SIG-M5 (cell line): Measurements from ENCODE around the gene ZNF519.
"Not testable (repeated sequence)": the region's sequence is repeated elsewhere in the genome, so short reads cannot be mapped to it uniquely, and the experiment has no call there.

Experiments
- DNase-seq: peaks from one replicate; lab custom pipeline; 2025; lab: John Stamatoyannopoulos, UW

Gene ZNF519

GRCh38 chr18:14132271-14132700 is at the start of gene ZNF519:
TSS of gene ZNF519 (minus strand) at chr18:14132435. CDS start at chr18:14132277, 158 bp downstream.
- peak; percentile 86 for DNase-seq

DNA sequence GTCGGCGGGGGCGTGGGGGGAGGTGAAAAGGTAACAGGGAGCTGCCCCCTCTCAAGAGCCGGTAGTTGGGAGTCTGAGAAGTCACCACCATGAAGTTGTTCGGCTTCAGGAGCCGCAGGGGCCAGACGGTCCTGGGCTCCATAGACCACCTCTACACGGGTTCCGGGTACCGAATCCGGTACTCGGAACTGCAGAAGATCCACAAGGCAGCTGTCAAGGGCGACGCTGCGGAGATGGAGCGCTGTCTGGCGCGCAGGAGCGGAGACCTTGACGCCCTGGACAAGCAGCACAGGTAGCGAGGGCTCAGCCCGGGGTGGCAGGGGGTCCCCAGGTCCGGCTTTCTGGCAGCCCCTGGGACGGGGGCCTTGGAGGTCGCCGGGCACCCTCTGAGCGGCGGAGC is 47.1 kb upstream of the ZNF519 start:
- DNase-seq = no peak

DNA sequence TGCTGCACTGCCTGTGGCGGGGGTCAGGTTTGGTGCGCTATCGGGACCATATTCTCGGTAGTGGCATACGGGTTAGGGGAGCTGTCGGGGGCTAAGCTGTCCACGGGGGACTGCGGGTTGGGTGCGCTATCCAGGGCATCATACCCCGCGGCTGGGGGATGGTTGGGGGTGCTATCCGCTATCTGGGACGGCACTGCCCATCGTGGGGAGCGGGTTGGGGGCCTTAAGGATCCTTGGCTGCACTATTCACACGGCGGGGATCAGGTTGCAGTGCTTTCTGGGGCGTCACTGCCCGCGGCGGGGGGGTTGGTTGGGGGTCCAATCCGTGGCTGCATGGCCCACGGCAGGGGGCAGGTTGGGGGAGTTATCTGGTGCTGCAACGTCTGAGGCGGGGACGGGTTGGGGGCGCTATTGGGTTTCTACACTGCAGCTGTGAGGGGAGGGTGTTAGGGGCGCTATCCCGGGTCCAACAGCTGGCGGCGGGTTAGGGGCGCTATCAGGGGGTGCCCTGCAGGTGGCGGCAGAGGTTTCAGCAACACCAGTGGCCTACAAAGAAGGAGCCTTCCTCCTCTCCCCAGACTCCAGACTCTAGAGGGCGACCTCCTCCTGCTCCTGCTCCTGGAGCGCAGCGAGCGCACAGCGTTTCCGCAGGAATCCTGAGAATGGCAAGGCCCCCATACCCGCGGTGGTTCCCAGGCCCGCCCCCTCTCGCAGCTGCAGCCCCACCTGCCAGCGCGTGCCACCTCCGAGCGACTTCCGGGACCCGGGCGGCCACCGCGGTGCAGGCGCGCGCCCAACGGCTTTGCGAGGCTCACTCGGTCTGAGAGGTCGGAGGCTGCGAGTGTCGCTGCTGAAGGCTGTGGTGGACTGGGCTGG is 46.3 kb upstream of the ZNF519 start:
- DNase-seq = not testable (repeated sequence)

DNA sequence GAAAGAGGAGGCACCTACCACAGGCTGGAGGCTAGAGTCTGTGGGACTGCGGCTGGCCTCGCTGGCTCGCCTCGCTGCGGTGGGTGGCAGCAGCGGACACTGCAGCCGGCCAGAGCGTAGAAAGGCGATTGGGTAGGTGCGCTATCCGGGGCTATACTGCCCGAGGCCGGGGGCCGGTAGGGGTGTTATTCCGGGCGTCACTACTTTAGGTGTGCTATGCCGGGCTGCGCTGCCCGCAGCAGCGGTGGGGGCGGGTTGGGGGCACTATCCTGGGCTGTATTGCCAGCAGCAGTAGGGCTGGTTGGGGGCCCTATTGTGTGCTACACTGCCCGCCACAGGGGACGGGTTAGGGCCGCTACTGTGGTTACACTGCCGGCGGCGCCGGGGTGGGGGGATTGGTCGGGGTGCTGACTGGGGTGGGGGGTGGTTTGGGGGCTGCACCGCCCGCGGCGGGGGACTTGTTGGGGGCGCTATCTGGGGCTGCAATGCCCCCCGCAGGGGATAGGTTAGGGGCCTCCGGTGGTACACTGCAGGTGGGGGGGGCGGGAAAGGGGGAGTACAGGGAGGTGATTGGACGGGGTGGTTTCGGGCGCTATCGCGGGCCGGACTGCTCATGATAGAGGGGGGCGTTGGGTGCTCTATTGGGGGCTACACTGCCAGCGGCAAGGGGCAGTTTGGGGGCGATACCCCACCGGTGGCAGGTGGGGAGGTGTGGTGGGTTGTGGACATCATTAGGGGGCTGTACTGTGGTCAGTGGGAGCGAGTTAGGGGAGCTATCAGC is 45.5 kb upstream of the ZNF519 start:
- DNase-seq = not testable (repeated sequence)

DNA sequence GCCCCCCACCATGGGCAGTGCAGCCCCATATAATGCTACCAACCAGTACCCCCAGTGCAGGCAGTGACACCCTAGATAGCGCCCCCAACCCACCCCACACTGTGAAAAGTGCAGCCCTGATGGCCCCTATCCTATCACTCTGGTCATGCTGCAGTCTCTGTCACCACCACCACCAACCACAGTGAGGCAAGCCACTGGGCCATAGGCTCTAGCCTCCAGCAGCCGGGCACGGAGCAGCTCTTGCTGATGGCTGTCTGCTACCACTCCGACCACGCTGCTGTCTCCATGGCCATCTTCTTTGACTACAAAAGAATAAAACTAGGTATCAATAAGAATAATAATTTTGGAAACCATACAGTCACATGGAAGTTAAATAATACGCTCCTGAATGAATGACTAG is 43.2 kb upstream of the ZNF519 start:
- DNase-seq = not testable (repeated sequence)

- DNase-seq = no peak
Observed at GRCh38 chr18:14174706-14175085, 42.5 kb upstream of the ZNF519 start.

GRCh38 chr18:14174002-14174705 is 41.9 kb upstream of the ZNF519 start:
- not testable (repeated sequence) for DNase-seq

DNA sequence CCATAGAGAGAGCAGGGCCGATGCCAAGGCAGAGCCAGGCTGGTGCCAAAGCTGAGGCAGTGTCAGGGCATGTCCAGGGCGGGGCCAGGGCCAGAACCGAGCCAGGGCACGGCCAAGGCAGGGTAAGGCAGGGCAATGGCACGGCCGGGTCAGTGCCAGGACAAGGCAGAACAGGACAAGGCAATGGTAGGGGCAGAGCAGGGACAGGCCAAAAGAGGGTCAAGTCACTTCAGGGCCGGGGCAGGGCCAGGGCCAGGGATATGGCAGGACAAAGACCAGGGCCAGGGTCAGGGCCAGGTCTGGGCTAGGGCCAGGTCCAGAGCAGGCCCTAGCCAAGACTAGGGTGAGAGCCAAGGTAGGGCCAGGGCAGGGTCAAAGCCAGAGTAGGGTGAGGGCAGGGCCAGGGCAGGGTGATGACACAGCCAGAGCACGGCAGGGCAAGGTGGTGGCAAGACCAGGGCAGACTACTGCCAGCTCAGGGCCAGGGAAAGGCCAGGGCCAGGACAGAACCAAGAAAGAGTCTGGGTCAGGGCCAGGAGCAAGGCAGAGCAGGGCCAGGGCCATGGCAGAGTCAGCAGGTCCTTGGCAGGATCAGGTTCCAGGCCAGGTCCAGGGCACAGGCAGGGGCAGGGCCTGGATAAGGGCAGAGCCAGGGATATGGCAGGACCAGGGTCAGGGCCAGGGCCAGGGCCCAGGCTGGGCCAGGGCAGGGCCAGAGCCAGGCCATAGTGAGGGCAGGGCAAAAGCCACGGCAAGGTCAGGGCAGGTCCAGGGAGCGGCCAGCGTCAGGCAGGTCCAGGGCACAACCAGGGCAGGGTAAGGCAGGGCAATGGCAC is 41.1 kb upstream of the ZNF519 start:
- not testable (repeated sequence) for DNase-seq

DNA sequence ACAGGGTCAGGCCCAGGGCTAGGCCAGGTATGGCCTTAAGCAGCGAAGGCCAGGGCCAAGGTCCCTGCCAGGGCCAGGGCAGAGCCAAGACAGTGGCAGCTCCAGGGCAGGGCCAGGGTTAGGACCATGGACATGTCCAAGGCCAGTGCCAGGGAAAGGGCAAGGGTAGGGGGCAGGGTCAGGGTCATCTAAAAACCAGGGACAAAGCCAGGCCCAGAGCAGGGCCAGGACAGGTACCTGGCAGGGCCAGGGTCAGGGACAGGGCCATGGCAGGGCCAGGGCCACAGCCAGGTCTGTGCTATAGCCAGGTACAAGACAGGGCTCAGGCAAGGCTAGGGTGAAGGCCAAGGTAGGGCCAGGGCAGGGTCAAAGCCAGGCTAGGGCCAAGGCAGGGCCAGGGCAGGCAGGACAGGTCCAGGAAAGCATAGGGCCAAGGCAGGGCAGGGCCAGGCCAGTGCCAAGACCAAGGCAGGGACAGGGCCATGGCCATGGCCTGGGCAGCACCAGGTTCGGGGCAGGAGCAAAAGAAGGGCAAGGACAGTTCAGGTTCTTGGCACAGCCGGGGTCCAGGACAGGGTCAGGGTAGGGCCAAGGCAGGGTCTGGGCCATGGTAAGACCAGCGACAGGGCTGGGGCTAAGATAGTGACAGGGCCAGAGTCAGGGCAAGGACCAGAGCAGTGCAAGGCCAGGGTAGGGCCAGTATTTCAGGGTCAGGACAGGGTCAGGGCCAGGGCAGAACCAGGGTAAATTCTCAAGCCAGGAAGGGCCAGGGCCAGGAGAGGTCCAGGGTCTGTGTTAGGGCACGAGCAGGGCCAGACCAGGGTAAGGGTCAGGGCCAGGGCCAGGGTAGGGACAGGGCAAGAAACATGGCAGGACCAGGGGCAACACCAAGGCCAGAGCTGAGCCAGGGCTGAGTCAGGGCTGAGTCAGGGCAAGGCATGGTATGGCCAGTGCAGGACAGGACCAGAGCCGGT is 40.2 kb upstream of the ZNF519 start:
- DNase-seq = not testable (repeated sequence)

GRCh38 chr18:14171301-14172141 is 39.3 kb upstream of the ZNF519 start:
- DNase-seq = not testable (repeated sequence)

- DNase-seq = not testable (repeated sequence)
Observed at GRCh38 chr18:14170367-14171036, 38.3 kb upstream of the ZNF519 start.

GRCh38 chr18:14162915-14163314 is 30.7 kb upstream of the ZNF519 start:
- DNase-seq = not testable (repeated sequence)

GRCh38 chr18:14151564-14152113 is 19.4 kb upstream of the ZNF519 start:
- not testable (repeated sequence) for DNase-seq

GRCh38 chr18:14150766-14151165 is 18.5 kb upstream of the ZNF519 start:
- not testable (repeated sequence) for DNase-seq

DNA sequence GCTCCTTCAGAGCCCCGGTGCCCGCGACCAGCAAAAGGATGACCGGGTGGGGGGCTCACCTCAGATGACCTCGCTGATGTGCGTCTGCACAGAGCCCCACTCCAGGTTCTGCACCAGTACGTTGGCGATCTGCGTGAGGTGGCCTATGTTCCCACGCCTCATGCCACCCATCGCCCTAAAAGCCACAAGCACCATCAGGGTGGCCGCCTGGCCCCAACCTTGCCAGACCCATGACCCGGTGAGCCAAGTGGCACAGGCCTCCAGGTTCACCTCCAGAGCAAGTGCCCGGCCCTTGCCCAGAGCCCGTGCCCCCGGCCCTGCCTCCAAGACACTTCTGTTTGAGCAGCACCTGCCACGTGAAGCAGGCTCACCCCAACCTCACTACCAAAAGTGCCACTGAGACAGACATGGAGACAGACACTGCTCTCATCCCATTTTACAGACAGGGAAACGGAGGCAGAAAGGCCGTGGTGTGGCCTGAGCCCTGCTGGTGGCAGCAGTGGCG is 17.7 kb upstream of the ZNF519 start:
- DNase-seq = not testable (repeated sequence)

- DNase-seq = not testable (repeated sequence)
Observed at GRCh38 chr18:14149121-14149850, 17.1 kb upstream of the ZNF519 start.
